Effector CD8-positive, alpha-beta T cell (primary cell): ENCODE measurements around the gene STPG1.

Source experiments
- DNase-seq: peaks from one replicate; lab custom pipeline; 2025; lab: John Stamatoyannopoulos, UW

The STPG1 gene

DNA sequence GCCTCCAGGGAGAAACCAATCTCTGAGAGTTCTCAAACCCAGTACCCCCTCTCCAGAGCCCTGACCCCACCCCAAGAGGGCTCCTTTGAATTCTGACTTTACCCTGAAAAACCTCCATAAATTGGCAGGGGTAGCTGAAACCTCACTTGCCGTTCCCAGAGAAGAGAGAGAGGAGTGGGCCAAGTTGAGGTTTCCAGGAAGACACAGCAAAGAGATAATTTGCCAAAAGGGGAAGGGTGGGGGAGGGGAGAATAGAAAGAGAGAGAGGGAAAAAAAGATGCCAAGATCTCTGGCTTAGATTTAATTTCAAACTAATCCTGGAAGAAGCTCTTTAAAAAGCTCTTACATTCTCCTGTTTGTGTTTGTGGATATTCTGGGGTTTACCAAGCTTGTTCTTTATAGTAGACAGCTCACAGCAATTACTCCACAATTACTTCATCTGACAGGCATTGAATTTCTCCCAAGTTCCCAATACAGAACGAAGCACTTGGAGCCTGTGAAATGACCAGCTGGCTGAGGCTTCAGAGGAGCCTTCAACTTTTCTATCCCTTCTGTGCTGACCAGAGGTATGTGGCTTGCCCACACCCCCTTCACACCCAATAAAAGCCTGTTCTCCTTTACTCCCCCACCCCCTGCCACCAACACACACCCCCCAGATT lies 95.5 kb downstream of the STPG1 start:
- DNase-seq: no peak

- DNase-seq: no peak
Observed at GRCh38 chr1:24317081-24317480, 96.5 kb downstream of the STPG1 start.

- DNase-seq: no peak
Observed at GRCh38 chr1:24316645-24317044, 96.9 kb downstream of the STPG1 start.

- DNase-seq: no peak
Observed at GRCh38 chr1:24315391-24315790, 98.2 kb downstream of the STPG1 start.

- no peak for DNase-seq
Observed at GRCh38 chr1:24311741-24312140, 101.8 kb downstream of the STPG1 start.

- DNase-seq: no peak
Observed at GRCh38 chr1:24311234-24311633, 102.3 kb downstream of the STPG1 start.

DNA sequence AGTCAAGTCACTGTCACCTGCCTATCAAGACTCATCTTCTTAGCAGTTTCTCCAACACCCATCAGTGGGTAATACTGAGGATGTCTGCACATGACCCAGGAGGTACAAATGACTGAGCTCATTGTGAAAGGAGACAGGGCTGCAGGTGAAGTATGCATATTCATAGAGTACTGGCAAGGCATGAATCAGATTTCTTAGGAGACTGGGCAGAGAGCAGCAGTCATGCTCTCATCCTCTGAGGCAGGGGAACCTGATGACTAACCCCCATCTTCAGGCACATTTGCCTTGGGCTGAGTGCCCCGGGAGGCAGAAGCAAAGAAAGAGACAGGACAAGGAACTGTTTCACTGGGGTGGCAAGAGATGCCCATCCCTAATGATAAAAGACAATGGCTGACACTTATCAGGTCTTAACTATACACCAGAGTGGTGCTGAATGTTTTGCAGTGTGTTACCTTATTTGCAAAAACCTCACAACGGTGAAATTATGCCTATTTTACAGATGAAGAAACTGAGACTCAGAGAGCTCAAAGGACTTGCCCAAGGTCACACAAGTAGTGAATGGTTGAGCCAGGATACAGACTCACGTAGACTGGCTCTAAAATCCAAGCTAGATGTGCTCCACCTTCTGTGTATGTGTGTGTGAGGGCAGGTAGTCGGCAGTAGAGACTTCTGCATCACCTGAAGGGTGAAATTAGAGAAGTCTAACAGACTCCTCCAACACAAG lies 103.7 kb downstream of the STPG1 start:
- no peak for DNase-seq

- DNase-seq: no peak
Observed at GRCh38 chr1:24308365-24309015, 105.1 kb downstream of the STPG1 start.
